ENCODE data around the gene TGFB2. TPM values are rescaled to one million over a fixed set of nuclear protein-coding genes. Genes with fewer than 3 reads are reported as not detected.

The TGFB2 gene
- total RNA-seq, 1 experiment from 2014 or later, result not detected

GRCh38 chr1:218439541-218440295 lies 94.6 kb downstream of the TGFB2 start:
- Histone ChIP-seq H4K8ac (replicated peaks; ENCODE audit: insufficient read length, low read depth, low read length) (no peak overlapping the region), H3K27ac (ENCODE audit: insufficient read length, low read depth, low read length) (no peak overlapping the region), H4K20me1 (ENCODE audit: control insufficient read depth, insufficient read depth, insufficient read length) (no peaks in the 10 kb centered on the region), H3K79me2 (ENCODE audit: insufficient read depth, low read length) (no peaks in the 10 kb centered on the region), H3K27me3 (ENCODE audit: insufficient read depth, low read length) (no peaks in the 10 kb centered on the region), H2BK5ac (ENCODE audit: insufficient read length, low read length) (no peak overlapping the region), H3K9me3 (ENCODE audit: control insufficient read depth, low read depth, low read length) (no peaks in the 10 kb centered on the region), H2BK20ac (ENCODE audit: low read depth, low read length, poor library complexity, severe bottlenecking) (no peak overlapping the region), H3K18ac (ENCODE audit: insufficient read length, low read depth, low read length) (no peak overlapping the region), H4K91ac (ENCODE audit: insufficient read length, low read depth, low read length) (no peak overlapping the region), H3K14ac (ENCODE audit: insufficient read depth, low read length) (no peak overlapping the region), H2AK5ac (ENCODE audit: insufficient read length, low read length) (no peak overlapping the region), H3K4me1 (ENCODE audit: insufficient read depth, low read length) (no peaks in the 10 kb centered on the region), H3K23me2 (ENCODE audit: insufficient read length, low read depth, low read length, poor library complexity, severe bottlenecking) (no peaks in the 10 kb centered on the region), H2BK15ac (ENCODE audit: low read depth, low read length) (no peak overlapping the region), H2AFZ (ENCODE audit: low read length) (no peak overlapping the region), H2BK120ac (ENCODE audit: low read depth, low read length, poor library complexity, severe bottlenecking) (no peak overlapping the region), H3K23ac (ENCODE audit: insufficient read length, low read depth, low read length) (no peak overlapping the region), H3K4me2 (ENCODE audit: insufficient read depth, insufficient read length, low read length) (no peak overlapping the region), H3K4ac (ENCODE audit: low read depth, low read length) (no peak overlapping the region), H4K5ac (ENCODE audit: insufficient read length, low read depth, low read length) (no peak overlapping the region), H3K9ac (ENCODE audit: extremely low read depth, insufficient read length, low read length) (no peak overlapping the region), H3T11ph (ENCODE audit: low read length) (no peak overlapping the region), H3K79me1 (ENCODE audit: insufficient read depth, low read depth, low read length, poor library complexity, severe bottlenecking) (no peaks in the 10 kb centered on the region), H2BK12ac (ENCODE audit: insufficient read length, low read depth, low read length) (no peak overlapping the region), H3K56ac (ENCODE audit: insufficient read length, low read depth, low read length) (no peak overlapping the region)
- DNase-seq, result peak; percentile 39
- Mint-ChIP-seq H3K4me3 (no peak overlapping the region), H3K27ac (peak overlapping the region in 2 of 3 experiments; percentile 85 to 86; a peak in 3 of 7 replicates), H3K36me3 (ENCODE audit: insufficient read depth in 1 of 3, low read depth in 3 of 3) (no peaks in the 10 kb centered on the region), H3K9me3 (no peaks in the 10 kb centered on the region), H3K4me1 (0 out of 4 replicates have a peak, but pooled peaks cover 0 to 2% of the 10 kb centered on the region in 2 experiments), H3K27me3 (ENCODE audit: low read depth) (no peaks in the 10 kb centered on the region)
- 0 out of 3 replicates have a peak, but pooled peaks have one; percentile 11 for TF ChIP-seq CTCF (conservative IDR thresholded peaks at IDR 0.05)
- no CpG with 5 or more reads among the region's 9 CpGs for WGBS (ENCODE audit: extremely low coverage, insufficient read length, low lambda C conversion rate)
